Right renal cortex interstitium (tissue), 3 donors: Measurements from ENCODE around the gene DYNLT2B. TPM values are rescaled to one million over a fixed set of nuclear protein-coding genes. Genes with fewer than 3 reads are reported as not detected.
"Not testable (repeated sequence)": the region's sequence is repeated elsewhere in the genome, so short reads cannot be mapped to it uniquely, and the experiment has no call there.

Source experiments
- DNase-seq, 3 donors: peaks; one replicate each; pipeline ENCODE4 v3.0.0-alpha.2; 2013; ENCODE audit warnings: low read depth in 3 of 3, low spot score in 2 of 3
- polyA plus RNA-seq, 3 donors: library from polyadenylated mRNA; unstranded; fragments of 120-200 nt; gene quantifications; one replicate each; pipeline ENCODE4 v1.2.1, GENCODE V29; 2013; ENCODE audit not compliant: insufficient read length in 3 of 3

Gene DYNLT2B
- 10 to 100 TPM; 30.8 to 32.3 (median 32.0) TPM for polyA plus RNA-seq

GRCh38 chr3:196317687-196318467 is at the start of gene DYNLT2B:
Gene DYNLT2B (minus strand): TSS chr3:196318240. CDS start chr3:196318152, 88 bp downstream.
- DNase-seq = peak; percentile 72 to 84 (median 82)

- no peak for DNase-seq
These were observed 47.7 kb upstream of the DYNLT2B start for GRCh38 chr3:196365736-196366135.

DNA sequence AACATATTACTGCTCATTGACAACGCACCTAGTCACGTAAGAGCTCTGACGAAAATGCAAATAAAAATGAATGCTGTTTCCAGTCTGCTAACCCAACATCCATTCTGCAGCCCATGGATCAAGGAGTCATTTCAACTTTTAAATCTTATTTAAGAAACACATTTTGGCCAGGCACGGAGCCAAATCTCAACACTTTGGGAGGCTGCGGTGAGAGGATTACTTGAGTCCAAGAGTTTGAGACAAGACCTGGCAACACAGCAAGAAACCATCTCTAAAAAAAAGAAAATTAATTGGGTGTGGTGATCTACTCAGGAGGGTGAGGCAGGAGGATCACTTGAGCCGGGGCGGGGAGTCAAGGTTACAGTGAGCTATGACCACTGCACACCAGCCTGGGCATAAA is 42.5 kb upstream of the DYNLT2B start:
- no peak for DNase-seq

- DNase-seq = not testable (repeated sequence)
These were observed 40.5 kb upstream of the DYNLT2B start for GRCh38 chr3:196358540-196358939.

GRCh38 chr3:196357905-196358304 is 39.9 kb upstream of the DYNLT2B start:
- no peak for DNase-seq

GRCh38 chr3:196356556-196356955 is 38.5 kb upstream of the DYNLT2B start:
- DNase-seq = no peak

DNA sequence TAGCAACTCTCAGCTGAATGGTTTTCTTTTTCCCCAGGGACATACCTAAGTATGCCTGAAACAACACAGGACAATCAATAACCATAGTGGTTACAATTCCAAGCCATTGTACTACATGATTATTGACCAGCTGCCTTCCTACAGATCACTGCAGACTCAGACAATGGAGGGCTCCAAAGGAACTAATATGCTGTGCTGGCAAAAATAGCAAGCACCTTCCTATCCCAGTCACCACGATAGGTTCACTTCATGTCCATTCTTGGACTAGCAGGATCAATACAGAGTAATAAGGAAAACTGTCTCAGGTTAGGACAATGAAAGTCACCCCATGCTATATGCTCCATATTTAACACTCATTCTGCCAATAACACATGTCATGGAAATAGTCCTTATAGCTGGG is 37.6 kb upstream of the DYNLT2B start:
- DNase-seq = no peak

GRCh38 chr3:196354132-196354531 is 36.1 kb upstream of the DYNLT2B start:
- no peak for DNase-seq

DNA sequence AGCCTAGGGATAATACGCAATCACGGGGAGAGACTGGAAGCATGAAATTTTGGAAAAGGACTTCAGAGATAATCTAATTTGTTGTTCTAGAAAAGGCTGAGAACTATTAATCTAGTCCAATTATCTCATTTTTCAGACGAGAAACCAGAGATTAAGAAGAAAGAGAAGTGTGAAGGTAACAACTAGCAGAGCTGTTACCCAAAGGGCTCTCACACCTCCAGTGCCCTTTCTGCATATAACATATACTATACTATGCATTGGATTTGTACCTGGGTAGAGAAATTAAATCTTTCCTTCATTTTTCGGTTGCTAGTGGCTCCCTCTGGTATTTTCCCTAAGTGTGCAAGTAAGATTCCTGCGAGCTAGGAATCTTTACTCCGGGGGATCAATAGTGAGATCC is 33.5 kb upstream of the DYNLT2B start:
- DNase-seq = no peak

DNA sequence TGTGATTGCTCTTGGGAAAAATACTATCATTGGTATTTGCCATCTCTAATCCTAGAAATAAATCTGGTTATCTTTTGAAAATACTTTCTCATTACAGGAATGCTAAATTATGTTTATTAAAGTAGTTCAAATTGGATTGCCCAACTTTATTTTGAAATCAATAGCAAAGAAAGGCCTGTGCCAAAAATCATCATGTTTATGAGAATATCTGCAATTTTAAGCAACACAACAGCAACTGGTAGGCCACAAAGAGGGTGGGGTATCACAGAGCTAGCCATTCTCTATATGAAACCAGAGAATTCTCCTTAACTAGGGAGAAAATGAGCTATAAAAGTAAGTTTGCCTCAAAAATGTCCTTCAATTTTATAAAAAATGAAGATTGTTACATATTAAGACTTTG is 32.0 kb upstream of the DYNLT2B start:
- no peak for DNase-seq

- DNase-seq = no peak
These were observed 30.7 kb upstream of the DYNLT2B start for GRCh38 chr3:196348698-196349097.

GRCh38 chr3:196344663-196345062 is 26.6 kb upstream of the DYNLT2B start:
- DNase-seq = no peak

DNA sequence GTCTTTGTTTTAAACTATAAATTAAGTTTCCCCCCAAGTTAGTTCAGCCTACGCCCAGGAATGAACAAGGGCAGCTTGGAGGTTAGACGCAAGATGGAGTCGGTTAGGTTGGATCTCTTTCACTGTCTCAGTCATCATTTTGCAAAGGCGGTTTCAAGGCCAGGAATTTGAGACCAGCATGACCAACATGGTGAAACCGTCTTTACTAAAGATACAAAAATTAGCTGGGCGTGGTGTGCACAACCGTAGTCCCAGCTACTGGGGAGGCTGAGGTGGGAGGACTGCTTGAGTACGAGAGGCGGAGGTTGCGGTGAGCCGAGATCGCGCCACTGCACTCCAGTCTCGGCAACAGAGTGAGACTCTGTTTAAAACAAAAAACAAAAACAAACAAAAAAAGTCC is 25.9 kb upstream of the DYNLT2B start:
- DNase-seq = not testable (repeated sequence)

DNA sequence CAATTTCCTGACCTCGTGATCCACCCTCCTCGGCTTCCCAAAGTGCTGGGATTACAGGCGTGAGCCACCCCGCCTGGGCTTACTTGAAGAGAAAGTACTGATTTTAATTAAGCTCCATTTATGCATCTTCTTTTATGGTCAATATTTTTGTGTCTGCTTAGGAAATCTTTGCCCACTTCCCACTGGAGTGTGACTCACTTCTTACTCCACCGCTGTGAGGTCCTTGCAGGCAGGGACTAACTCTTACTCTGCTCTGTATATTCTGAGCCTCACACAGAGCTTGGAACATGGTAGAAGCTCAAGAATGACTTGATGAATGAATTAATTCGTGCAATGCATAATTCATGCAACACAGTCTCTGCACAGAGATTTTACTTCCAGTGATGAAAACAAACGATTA is 23.1 kb upstream of the DYNLT2B start:
- DNase-seq = no peak

GRCh38 chr3:196340466-196340865 is 22.4 kb upstream of the DYNLT2B start:
- no peak for DNase-seq

GRCh38 chr3:196339493-196340254 is 21.6 kb upstream of the DYNLT2B start:
- no peak for DNase-seq

- DNase-seq = no peak
These were observed 21.0 kb upstream of the DYNLT2B start for GRCh38 chr3:196339044-196339443.

GRCh38 chr3:196336319-196337145 is 18.5 kb upstream of the DYNLT2B start:
- DNase-seq = no peak

GRCh38 chr3:196335503-196335948 is 17.5 kb upstream of the DYNLT2B start:
- DNase-seq = no peak

- no peak for DNase-seq
These were observed 16.9 kb upstream of the DYNLT2B start for GRCh38 chr3:196334982-196335381.

DNA sequence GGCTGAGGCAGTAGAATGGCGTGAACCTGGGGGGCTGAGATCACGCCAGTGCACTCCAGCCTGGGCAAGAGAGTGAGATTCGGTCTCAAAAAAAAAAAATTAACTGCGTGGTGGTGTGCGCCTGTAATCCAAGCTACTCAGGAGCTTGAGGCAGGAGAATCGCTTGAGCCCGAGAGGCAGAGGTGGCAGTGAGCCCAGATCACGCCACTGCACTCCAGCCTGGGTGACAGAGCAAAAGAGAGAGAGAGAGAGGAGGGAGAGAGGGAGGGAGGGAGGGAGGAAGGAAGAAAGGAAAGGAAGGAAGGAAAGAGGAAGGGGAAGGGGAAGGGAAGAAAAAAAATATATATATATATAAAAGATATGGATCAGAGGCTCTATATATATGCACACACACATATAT is 14.1 kb upstream of the DYNLT2B start:
- DNase-seq = no peak
